ENCODE measurements around the gene LMCD1. TPM values are rescaled to one million over a fixed set of nuclear protein-coding genes. Genes with fewer than 3 reads are reported as not detected.

LMCD1 gene
- total RNA-seq, 2 donors from 2014 or later, result 10.9 to 32.4 TPM

DNA sequence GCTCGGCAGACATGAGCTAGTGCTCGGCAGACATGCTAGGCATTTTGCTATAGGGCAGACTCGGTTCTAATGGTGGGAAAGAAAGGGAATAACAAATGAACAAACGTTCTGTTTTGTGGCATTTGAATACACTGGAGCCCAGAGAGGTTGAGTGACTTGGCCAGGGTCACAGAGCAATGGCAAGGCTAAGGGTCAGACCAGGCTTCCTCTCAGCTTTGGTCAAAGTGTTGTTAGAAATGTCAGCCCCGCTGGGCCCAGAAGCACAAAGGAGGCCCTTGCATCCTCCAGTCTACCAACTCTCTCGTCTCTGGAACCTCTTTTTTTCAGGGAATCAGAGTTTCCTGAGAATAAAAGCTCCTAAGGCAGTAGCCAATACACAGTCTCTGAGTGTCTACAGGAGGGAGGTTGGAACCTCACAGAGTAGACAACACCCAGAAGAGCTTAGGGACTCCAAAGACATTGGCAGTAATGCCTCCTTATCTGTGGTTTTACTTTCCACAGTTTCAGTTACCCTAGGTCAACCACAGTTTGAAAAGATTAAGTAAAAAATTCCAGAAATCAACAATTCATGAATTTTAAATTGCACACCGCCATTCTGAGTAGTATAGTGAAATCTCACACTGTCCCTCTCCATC lies 95.7 kb downstream of the LMCD1 start:
- Histone ChIP-seq H3K27ac (no peak overlapping the region), H3K36me3 (replicated peaks in 1 of 2; ENCODE audit: insufficient read depth in 1 of 2, low read depth in 2 of 2) (no peaks in the 10 kb centered on the region), H3K27me3 (no peaks in the 10 kb centered on the region), H3K4me1 (no peaks in the 10 kb centered on the region), H3K9me3 (no peaks in the 10 kb centered on the region), H3K4me3 (no peak overlapping the region)
- WGBS, 2 donors, result 70 to 72% methylated on average over 7 of the region's 7 CpGs
- ATAC-seq, result no peak
- DNase-seq, result no peak
- TF ChIP-seq POLR2A (IDR thresholded peaks at IDR 0.05), result no peak
- TF ChIP-seq CTCF (IDR thresholded peaks at IDR 0.05), result no peak
- intact Hi-C loops (cut with DNase I), result no loop called here

DNA sequence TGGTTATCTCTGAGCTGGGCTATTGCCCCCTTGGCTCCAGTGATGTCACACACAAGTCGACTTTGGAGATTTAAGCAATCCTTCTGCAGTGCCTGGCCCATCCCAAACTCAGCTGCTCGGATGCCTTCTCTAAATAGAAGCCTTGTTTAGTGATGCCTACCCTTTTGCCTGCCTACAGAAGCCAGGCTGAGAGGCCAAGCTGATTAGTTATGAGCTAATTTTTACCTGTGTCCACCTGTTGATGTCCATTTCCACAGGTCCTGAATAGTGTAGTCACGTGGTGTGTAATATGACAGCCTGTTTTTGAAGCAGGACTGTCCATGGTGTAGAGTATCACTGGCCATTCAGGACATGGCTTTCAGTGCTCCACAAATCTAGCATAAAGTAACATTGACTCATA lies 97.5 kb downstream of the LMCD1 start:
- Histone ChIP-seq H3K27ac (no peak overlapping the region), H3K36me3 (replicated peaks in 1 of 2; ENCODE audit: insufficient read depth in 1 of 2, low read depth in 2 of 2) (no peaks in the 10 kb centered on the region), H3K27me3 (no peaks in the 10 kb centered on the region), H3K4me3 (no peak overlapping the region), H3K4me1 (no peaks in the 10 kb centered on the region), H3K9me3 (no peaks in the 10 kb centered on the region)
- 64 to 66% methylated on average over 3 of the region's 3 CpGs for WGBS, 2 donors
- intact Hi-C loops (cut with DNase I), result no loop called here
- ATAC-seq (no peak), DNase-seq (no peak)
- TF ChIP-seq CTCF (IDR thresholded peaks at IDR 0.05), result no peak

GRCh38 chr3:8600457-8600856 lies 98.8 kb downstream of the LMCD1 start:
- no peaks in the 10 kb centered on the region for H3K27me3 ChIP-seq
- intact Hi-C loops (cut with DNase I), result no loop called here
- no peak overlapping the region for H3K4me3 ChIP-seq
- no peak overlapping the region for H3K27ac ChIP-seq
- no peak for TF ChIP-seq CTCF (IDR thresholded peaks at IDR 0.05)
- no peaks in the 10 kb centered on the region for H3K4me1 ChIP-seq
- no peaks in the 10 kb centered on the region for H3K9me3 ChIP-seq
- no peak for ATAC-seq
- no peaks in the 10 kb centered on the region for H3K36me3 ChIP-seq (replicated peaks in 1 of 2; ENCODE audit: insufficient read depth in 1 of 2, low read depth in 2 of 2)
- no peak for DNase-seq

DNA sequence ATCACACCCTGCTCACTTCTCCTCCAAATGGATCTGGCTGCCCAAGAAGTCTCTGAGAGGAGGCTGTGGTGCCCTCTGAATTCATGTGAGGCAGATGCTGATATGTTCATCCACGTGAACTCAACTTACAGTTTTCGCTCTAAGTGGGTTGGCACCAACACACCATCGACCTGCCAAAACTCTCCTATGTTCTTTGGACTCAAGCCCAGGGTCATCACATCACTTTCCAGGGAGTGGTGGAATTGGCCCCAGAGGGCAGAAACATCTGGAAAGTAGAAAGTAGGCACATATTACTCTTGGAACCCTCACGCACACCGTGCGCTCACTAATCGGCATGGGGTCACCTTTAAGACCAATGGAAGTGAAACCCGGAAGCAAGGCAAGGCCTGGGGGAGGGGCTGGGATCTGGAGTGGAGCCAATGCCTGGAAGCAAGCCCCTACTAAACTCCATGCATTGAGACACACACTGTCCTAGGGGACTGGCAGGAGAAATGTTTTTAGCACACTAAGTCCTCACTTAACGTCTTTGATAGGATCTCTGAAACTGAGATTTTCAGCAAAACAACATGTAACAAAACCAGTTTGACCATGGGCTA lies 101.6 kb downstream of the LMCD1 start:
- WGBS, 2 donors, result 42 to 49% methylated on average over 9 of the region's 9 CpGs
- H3K4me1 ChIP-seq, result peaks cover 4% of the 10 kb centered on the region
- TF ChIP-seq POLR2A (IDR thresholded peaks at IDR 0.05), result no peak
- TF ChIP-seq CTCF (IDR thresholded peaks at IDR 0.05), result no peak
- H3K9me3 ChIP-seq, result no peaks in the 10 kb centered on the region
- no peaks in the 10 kb centered on the region for H3K36me3 ChIP-seq (replicated peaks in 1 of 2; ENCODE audit: insufficient read depth in 1 of 2, low read depth in 2 of 2)
- H3K27me3 ChIP-seq, result no peaks in the 10 kb centered on the region
- no peak overlapping the region for H3K4me3 ChIP-seq
- no peak overlapping the region for H3K27ac ChIP-seq
- ATAC-seq (no peak), DNase-seq (peak in 3 of 4 donors; percentile 21 to 35 (median 30))
- intact Hi-C loops (cut with DNase I), result no loop called here

GRCh38 chr3:8604006-8604405 lies 102.4 kb downstream of the LMCD1 start:
- 80 to 88% methylated on average over 7 of the region's 7 CpGs for WGBS, 2 donors
- TF ChIP-seq CTCF (IDR thresholded peaks at IDR 0.05), result no peak
- TF ChIP-seq POLR2A (IDR thresholded peaks at IDR 0.05), result no peak
- intact Hi-C loops (cut with DNase I), result no loop called here
- DNase-seq (no peak), ATAC-seq (no peak)
- H3K4me1 ChIP-seq, result peaks cover 4% of the 10 kb centered on the region
- H3K4me3 ChIP-seq, result no peak overlapping the region
- H3K36me3 ChIP-seq (replicated peaks in 1 of 2; ENCODE audit: insufficient read depth in 1 of 2, low read depth in 2 of 2), result no peaks in the 10 kb centered on the region
- H3K27ac ChIP-seq, result no peak overlapping the region
- H3K9me3 ChIP-seq, result no peaks in the 10 kb centered on the region
- H3K27me3 ChIP-seq, result no peaks in the 10 kb centered on the region

All from body of pancreas (tissue), 4 donors.